HG02759 (cell line): ENCODE measurements around the gene UGT1A8.
"Not testable (repeated sequence)": the region's sequence is repeated elsewhere in the genome, so short reads cannot be mapped to it uniquely, and the experiment has no call there.

Experiments used
- ATAC-seq: cut with Tn5 transposase; IDR thresholded peaks from one replicate; pipeline ENCODE4 v1.9.1; 2021; ENCODE audit warnings: mild to moderate bottlenecking, moderate library complexity; ENCODE audit not compliant: unreplicated experiment

UGT1A8 gene

DNA sequence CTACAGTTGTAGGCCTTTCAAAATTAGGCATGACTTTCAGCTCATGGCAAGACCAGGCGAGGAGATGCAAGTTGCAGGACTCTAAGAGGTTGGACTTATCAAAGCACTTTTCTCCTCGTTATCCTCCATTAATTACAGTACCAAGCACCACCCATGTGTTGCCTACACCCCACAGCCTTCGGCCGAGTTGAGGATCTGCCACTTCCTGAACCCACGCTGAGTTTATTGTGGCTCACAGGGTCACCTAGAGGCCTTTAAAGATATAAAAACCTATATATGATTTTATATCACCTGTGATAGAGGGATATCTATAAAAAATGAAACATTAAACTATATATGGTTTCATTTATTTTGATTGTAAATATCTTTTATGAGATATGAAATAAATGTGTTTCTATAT, 21.4 kb downstream of the UGT1A8 start:
- ATAC-seq: no peak

DNA sequence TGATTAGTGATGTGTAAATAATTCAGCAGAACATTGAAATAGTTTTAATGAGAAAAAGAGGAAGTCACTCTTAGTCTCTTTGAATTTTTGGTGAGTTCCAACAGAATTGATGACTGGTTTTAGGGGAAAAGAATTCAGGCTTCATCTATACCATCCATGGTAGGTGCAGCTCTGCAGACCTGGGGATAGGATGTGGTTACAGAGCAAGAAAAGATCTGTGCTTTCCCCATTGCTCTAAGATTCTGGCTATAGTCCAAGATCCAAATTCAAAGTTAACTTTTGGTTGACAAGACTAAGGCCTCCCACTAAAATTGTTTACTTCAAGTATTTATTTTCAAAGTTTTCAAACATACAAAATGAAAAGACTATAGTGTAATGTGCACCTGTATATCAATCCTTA, 22.4 kb downstream of the UGT1A8 start:
- ATAC-seq: no peak

DNA sequence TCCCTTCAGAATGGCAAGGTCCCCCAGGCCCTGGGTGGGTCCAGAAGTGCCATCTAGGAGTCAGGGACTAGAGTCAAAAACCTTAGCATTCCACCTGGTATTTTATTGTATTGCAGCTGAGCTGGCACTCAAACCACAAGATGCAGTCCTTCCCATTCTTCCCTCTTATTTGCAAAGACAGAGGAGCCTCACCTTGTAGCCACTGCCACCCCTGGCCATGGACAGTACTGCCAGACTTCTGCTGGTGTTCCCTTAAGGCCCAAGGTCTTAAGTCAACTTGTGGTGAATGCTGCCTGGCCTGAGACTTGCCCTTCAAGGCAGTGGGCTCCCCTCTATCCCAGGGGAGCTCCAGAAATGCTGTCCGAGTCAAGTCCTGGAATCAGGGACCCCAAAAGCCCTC, 25.7 kb downstream of the UGT1A8 start:
- ATAC-seq: no peak

DNA sequence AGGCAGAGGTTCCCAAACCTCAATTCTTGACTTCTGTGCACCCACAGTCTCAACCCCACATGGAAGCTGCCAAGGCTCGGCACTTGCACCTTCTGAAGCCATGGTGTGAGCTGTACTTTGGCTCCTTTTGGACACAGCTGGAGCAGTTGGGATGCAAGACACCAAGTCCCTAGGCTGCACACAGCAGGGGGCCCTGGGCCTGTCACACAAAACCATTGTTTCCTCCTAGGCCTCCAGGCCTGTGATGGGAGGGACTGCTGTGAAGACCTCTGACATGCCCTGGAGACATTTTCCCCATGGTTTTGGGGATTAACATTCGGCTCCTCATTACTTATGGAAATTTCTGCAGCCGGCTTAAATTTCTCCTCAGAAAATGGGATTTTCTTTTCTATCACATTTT, 28.6 kb downstream of the UGT1A8 start:
- ATAC-seq: not testable (repeated sequence)

DNA sequence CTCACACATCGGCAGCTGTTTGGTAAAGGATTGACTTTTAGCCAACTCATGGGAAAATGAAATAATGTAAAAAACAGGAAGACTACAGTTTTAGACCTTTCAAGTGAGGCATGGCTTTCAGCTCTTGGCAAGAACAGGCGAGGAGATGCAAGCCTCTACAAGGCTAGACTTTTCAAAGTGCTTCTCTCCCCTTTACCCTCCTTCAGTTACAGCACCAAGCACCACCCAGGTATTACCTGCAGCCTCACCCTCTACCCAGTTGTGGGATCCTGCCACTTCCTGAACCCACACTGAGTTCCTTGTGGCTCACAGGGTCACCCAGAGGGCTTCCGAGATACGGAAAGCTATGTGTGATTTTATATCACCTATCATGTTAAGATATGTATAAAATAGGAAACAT, 33.5 kb downstream of the UGT1A8 start:
- no peak for ATAC-seq

DNA sequence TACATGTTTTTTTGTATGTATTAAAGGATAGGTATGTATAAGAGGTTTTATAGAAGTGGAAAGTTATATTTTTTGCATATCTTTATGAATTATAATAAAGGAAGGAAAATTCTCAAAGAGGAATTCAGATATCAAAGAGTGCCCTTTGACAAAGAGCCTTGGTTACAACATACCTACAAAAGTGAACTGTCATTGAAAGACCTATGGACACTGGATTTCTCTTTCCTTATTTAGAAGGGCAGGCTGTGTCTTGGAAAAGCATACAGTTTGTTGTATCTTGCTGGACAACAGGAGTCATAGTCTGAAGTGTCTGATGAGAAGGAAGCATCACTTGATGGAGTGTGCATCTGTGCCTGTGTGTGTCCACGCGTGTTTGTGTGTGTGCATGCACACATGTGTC, 34.0 kb downstream of the UGT1A8 start:
- ATAC-seq: no peak

DNA sequence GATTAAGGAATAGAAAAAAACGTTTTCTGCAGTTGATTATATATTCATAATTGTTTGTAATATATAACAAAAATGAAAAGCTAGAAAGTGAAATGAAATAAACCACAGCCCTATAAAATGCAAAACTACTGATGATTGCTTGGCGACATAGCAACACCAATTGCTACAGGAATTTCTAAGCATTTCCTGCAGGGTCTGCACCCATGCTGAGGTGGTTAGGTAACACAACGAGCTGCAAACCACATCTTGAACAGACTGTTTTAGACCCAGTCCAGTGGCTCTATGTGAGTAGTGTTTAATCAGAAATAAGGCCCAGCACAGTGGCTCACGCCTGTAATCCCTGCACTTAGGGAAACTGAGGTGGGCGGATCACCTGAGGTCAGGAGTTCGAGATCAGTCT, 37.1 kb downstream of the UGT1A8 start:
- no peak for ATAC-seq

DNA sequence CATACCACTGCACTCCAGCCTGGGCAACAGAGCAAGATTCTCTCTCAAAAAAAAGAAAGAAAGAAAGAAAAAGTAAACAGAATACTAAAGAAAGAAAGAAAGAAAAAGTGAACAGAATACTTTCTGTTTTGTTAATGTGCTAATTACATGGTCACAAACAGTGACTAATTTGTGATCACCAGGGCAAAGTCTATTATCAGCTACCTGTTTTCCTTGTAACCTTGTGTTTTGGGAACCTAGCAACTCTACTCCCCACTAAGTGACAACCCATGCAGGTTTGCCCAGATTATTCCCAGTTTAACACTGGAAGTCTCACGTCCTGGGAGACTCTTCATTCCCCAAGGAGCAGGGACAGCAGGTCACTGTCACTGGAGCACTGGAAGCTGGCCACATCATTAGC, 37.6 kb downstream of the UGT1A8 start:
- no peak for ATAC-seq

DNA sequence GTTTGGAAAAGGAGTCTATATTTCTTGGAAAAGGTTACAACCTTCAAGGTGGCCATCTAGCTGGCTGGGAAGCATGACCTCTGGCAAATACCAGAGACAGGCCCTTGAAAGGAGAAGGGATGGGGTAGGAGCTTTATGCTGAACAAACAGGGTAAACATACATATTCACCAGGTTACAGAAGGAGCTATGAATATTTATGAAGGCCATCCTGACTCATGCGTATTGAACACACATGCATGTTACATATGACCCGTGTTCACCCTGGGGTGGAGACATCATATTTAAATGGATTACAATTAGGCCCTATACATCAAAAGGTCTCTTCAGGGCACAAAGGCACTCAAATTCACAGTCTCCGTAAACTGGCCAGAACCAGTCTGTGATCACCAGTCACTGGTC, 38.5 kb downstream of the UGT1A8 start:
- not testable (repeated sequence) for ATAC-seq

DNA sequence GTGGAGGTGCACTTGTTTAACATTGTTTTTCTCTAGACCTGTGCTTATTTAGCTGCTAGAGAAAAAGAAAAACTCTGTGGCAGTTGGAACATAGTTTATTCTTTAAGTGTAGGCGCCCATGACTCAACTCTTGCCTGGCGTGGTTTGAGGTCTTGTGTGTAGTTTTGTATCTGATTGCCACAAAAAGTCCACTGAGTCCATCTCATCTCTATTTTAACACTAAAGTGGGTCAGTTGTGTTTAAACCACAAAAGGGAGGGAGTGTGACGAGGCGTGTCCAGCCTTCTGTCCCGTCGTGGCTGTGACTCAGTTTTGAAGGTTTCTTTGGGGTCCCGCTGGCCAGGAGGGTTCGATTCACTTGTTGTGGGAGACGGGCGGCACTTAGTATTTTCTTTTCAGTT, 39.0 kb downstream of the UGT1A8 start:
- ATAC-seq: no peak

DNA sequence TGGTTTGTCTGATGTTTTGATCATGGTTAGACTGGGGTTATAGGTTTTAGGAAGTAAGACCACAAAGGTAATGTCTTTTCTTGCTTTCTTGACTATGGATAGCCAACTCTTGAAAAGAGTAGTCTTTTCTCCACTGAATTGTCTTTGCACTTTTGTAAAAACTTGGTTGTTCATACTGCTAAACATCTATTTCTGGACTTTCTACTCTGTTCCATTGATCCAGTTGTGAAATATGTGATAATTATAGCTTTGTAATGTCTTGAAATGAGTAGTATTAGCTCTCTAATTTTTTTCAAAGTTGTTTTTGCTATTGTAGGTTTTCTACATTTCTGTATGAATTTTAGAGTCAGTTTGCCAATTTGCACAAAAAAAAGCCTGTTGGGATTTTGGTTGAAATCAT, 41.2 kb downstream of the UGT1A8 start:
- no peak for ATAC-seq

DNA sequence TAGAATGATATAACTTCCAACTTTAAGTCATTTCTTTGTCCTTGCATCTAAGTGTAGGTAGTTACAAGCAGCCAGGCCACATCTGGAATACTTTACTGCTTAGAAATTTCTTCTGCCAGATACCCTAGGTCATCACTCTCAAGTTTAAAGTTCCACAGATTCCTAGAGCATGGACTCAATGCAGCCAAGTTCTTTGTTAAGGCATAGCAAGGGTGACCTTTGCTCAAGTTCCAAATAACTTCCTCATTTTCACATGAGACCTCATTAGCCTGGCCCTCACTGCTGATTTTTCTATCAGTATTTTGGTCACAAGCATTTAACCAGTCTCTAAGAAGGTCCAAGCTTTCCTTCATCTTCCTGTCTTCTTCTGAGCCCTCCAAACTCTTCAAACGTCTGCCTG, 46.5 kb downstream of the UGT1A8 start:
- ATAC-seq: no peak

DNA sequence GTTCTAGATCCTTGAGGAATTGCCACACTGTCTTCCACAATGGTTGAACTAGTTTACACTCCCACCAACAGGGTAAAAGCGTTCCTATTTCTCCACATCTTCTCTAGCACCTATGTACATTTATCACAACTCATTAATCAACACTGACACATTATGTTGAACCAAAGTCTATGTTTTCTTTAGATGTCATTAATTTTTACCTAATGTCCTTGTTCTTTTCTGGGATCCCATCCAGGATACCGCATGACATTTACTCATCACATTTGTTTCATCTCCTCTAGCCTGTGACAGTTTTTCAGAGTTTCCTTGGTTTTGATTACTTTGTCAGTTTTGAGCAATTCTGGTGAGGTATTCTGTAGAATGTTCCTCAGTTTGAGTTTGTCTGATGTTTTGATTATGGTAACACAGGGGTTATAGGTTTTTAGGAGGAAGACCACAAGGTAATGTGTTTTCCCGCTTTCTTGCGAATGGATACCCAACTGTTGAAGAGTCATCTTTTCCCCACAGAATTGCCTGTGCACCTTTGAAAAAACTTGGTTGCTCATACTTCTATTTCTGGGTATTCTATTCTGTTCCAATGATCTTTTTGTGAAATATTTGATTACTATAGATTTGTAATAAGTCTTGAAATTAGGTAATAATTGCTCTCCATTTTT, 51.3 kb downstream of the UGT1A8 start:
- no peak for ATAC-seq

DNA sequence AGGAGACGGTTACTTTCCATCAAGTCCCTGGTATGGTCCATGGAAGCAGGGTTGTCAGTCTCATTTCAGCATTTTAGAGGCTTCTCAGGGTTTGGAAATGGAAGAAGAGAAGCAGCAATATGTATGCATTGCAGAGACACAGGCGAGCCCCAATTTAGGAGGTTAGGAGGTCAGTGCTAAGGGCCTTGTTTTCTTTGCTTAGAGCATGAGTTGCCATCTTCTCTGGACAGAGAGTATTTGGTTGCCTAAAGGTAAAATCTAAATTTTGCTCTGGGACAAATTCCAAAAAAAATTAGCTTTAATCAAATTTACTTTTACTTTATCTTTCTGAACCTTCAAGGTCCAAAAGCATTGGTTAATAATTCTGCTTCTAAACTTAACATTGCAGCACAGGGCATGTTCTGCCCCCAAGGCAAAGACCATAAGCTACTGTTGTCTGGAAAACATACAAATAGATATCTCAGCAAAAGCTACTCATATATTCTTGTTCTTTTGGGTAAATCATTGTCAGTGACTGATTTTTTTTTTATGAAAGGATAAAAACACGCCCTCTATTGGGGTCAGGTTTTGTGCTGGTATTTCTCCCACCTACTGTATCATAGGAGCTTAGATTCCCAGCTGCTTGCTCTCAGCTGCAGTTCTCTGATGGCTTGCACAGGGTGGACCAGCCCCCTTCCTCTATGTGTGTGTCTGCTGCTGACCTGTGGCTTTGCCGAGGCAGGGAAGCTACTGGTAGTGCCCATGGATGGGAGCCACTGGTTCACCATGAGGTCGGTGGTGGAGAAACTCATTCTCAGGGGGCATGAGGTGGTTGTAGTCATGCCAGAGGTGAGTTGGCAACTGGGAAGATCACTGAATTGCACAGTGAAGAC, 54.1 kb downstream of the UGT1A8 start, which contains the start of gene UGT1A9:
TSS of gene UGT1A9 (plus strand) at position 609 of the 872 bp plus-strand sequence. CDS start at position 646, 37 bp downstream.
- no peak for ATAC-seq

DNA sequence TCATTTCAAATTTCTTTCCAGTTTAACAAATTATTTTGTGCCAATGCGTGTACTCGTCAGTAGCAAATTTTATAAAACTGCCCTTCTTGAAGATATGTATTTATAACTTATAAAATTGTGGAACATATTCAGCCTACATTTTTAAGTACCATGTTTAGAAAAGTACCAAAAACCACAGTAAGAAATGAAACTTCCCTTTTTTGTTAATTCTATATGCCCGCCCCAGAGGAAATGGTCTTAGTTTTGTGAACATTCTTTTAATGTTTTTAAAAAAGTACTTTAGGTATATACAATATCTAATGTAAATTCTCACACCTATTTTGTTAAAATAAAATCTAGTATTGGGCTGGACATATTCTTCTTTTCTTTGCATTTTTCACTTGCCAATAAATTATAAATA, 55.5 kb downstream of the UGT1A8 start:
- ATAC-seq: no peak

DNA sequence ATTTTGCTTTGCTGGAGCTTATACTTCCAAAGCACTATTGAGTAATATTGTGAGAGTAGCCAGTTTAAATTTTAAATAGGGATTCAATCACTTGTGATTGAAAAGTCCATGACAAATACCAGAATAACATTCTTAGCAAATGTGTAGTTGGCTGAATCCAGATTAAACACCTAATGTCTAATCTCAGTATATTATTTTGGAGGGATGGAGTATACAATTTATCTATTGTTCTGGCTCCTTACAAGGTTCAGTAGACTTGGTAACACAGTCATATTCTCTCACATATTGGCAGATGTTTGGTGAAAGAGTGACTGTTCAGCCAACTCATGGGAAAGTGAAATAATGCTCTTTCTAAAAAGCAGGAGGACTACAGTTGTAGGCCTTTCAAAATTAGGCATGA, 56.5 kb downstream of the UGT1A8 start:
- ATAC-seq: no peak

DNA sequence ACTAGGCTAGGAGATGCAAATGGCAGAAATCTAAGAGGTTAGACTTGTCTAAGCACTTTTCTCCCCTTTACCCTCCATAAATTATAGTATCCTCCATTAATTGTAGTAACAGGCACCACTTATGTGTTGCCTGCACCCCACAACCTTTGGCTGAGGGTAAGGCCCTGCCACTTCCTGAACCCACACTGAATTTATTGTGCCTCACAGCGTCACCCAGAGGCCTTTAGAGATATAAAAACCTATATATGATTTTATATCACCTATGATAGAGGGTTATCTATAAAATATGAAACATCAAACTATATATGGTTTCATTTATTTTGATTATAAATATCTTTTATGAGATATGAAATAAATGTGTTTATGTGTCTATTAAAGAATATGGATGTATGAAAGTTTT, 56.9 kb downstream of the UGT1A8 start:
- ATAC-seq: no peak

DNA sequence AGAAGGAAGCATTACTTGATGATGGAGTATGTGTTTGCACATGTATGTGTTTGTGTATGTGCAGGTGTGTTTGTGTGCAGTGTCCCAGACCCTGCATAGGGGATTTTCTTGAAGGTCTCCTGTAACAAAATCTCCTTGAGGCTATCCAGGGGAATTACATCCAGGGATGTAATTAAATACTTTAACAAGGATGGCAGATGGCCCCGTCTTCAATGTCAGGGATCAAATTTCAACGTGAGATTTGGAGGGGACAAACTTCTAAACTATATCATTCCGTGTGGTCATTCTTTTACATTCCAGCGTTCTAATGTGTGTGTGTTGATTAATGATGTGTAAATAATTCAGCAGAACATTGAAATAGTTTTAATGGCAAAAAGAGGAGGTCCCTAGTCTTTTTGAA, 57.6 kb downstream of the UGT1A8 start:
- no peak for ATAC-seq

DNA sequence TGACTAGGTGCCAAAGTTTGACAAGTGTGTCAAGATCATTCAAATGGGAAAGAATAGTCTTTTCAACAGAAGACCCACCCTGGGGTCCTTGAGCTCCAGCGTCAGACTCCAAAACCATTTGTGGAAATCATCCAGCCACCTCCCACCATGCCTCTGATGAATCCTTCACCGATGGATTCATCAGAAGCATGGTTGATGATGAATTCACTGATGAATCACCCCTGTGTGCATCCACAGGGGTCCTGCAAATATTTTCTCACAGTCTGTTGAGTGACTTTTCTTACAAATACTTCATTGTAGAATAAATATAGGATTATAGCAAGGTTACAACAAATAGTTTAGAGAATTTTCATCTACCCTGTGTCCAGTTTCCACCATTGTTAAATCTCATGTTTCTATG, 58.6 kb downstream of the UGT1A8 start:
- no peak for ATAC-seq

DNA sequence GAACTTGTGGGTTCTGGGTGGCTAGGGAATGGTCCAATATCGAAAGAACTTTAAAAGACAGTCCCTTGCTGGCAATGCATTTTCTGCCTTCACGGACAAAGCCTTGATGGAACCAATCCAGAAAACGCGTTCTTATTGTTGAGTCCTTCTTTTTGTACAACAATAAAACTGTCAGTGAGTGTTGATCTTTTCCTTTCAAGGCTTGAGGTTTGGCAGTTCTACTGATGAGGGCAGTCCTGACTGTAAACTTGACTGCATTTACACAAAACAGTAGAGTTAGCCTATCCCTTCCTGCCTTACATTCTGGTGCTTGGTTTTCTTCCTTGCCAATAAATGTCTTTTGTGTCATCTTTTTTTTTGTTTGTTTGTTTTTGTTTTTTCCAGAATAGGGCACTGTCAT, 61.8 kb downstream of the UGT1A8 start:
- no peak for ATAC-seq

DNA sequence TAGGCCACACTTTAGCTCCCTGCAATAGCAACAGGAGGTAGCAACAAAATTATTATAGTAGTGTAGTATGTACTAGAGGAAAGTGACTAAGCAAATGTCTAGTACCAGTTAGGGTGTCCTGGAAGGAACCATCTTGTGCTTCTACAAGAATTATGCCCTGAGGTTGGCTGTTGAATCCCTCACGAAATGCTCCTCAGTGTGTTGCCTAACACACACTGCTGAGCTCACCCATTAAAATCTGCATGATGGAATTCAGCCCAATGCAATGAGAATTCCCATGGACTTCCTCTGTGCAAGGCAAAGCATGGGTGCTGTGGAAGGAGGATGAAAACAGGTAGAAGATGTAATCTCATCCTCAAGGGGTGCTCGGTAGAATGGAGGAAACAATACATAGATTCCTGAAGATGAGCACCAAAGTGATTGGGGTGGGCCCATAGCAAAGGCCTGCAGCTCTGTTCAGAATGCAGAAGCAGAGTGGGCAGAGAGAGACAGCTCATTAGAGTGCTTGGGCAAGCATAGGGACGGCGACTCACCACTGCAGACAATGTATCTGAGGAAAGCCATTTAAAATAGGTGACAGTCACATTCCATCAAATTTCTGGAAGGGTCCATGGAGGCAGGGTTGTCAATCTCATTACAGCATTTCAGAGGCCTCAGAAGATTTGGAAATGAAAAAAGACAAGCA, 63.1 kb downstream of the UGT1A8 start:
- no peak for ATAC-seq
